Measurements from ENCODE around the gene WDR91.

WDR91 gene

GRCh38 chr7:135195968-135196629, 15.2 kb downstream of the WDR91 start:
- DNase-seq, result no peak

GRCh38 chr7:135195156-135195555, 16.2 kb downstream of the WDR91 start:
- DNase-seq, result no peak

- no peak for DNase-seq
Observed at GRCh38 chr7:135194494-135195095, 16.7 kb downstream of the WDR91 start.

GRCh38 chr7:135193615-135194081, 17.7 kb downstream of the WDR91 start:
- no peak for DNase-seq

- no peak for DNase-seq
Observed at GRCh38 chr7:135192914-135193536, 18.3 kb downstream of the WDR91 start.

GRCh38 chr7:135190703-135191102, 20.6 kb downstream of the WDR91 start:
- no peak for DNase-seq

- no peak for DNase-seq
Observed at GRCh38 chr7:135189961-135190360, 21.4 kb downstream of the WDR91 start.

GRCh38 chr7:135189221-135189662, 22.1 kb downstream of the WDR91 start:
- no peak for DNase-seq

- DNase-seq, result no peak
Observed at GRCh38 chr7:135188298-135188984, 22.9 kb downstream of the WDR91 start.

GRCh38 chr7:135186841-135187253, 24.5 kb downstream of the WDR91 start:
- DNase-seq, result no peak

GRCh38 chr7:135186261-135186540, 25.1 kb downstream of the WDR91 start:
- DNase-seq, result no peak

- DNase-seq, result no peak
Observed at GRCh38 chr7:135185471-135186260, 25.7 kb downstream of the WDR91 start.

- DNase-seq, result no peak
Observed at GRCh38 chr7:135184254-135184841, 27.0 kb downstream of the WDR91 start.

GRCh38 chr7:135183478-135183877, 27.8 kb downstream of the WDR91 start:
- DNase-seq, result no peak

- DNase-seq, result no peak
Observed at GRCh38 chr7:135181929-135182678, 29.2 kb downstream of the WDR91 start.

- DNase-seq, result no peak
Observed at GRCh38 chr7:135181261-135181928, 29.9 kb downstream of the WDR91 start.

- no peak for DNase-seq
Observed at GRCh38 chr7:135180122-135180521, 31.2 kb downstream of the WDR91 start.

- no peak for DNase-seq
Observed at GRCh38 chr7:135179321-135179925, 31.9 kb downstream of the WDR91 start.

- no peak for DNase-seq
Observed at GRCh38 chr7:135178364-135178763, 33.0 kb downstream of the WDR91 start.

GRCh38 chr7:135177028-135177696, 34.2 kb downstream of the WDR91 start:
- no peak for DNase-seq
